CD4-positive, alpha-beta T cell treated with Interleukin-17A for 1 hour (primary cell): ENCODE measurements around the gene CIART.
A peak's percentile ranks its signal among the peaks of the same experiment; 100 is the strongest.
"Not testable (repeated sequence)": the region's sequence is repeated elsewhere in the genome, so short reads cannot be mapped to it uniquely, and the experiment has no call there.

Experiments used
- DNase-seq: peaks from one replicate; pipeline ENCODE4 v3.0.0-alpha.2; 2020

CIART gene

GRCh38 chr1:150311762-150312161 is 29.4 kb downstream of the CIART start:
- DNase-seq = no peak

- not testable (repeated sequence) for DNase-seq
Measured at GRCh38 chr1:150314691-150315090, 32.3 kb downstream of the CIART start.

GRCh38 chr1:150320667-150320978 is 38.3 kb downstream of the CIART start:
- peak; percentile 6 for DNase-seq

GRCh38 chr1:150321826-150322166 is 39.4 kb downstream of the CIART start:
- peak; percentile 32 for DNase-seq

GRCh38 chr1:150322310-150322709 is 40.0 kb downstream of the CIART start:
- peak; percentile 9 for DNase-seq

- DNase-seq = no peak
Measured at GRCh38 chr1:150332651-150333290, 50.4 kb downstream of the CIART start.
